Measurements from ENCODE around the gene CLDN8. TPM values are rescaled to one million over a fixed set of nuclear protein-coding genes. Genes with fewer than 3 reads are reported as not detected.

CLDN8 gene
- total RNA-seq, 3 donors from 2014 or later, result 14.5 to 61.9 (median 35.8) TPM

DNA sequence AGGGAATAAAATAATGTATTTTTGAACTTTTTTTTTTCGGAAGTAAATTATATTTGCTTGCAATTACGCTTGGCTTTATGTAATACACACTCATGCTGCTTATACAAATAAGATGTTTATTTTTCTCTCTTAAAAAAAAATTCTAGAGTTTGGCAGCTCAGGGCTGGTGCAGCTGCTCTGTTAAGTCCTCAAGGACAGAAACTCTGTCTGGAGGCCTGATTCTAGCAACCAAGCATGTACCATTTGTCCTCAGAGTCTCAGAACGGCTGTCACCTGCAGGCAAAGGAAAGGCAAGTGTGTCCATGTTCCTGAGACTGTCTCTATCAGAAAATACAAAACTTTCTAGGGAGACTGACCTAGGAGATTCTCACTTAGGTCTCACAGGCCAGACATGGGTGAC is 26.1 kb downstream of the CLDN8 start:
- Histone ChIP-seq H3K4me3 (no peak overlapping the region), H3K9me3 (no peaks in the 10 kb centered on the region), H3K36me3 (ENCODE audit: low read depth) (no peaks in the 10 kb centered on the region), H3K4me1 (ENCODE audit: low read depth) (no peaks in the 10 kb centered on the region)
- DNase-seq (no peak), ATAC-seq (no peak)
- intact Hi-C loops (cut with DNase I, micrococcal nuclease), result no loop called here
- TF ChIP-seq, protein P1, sequence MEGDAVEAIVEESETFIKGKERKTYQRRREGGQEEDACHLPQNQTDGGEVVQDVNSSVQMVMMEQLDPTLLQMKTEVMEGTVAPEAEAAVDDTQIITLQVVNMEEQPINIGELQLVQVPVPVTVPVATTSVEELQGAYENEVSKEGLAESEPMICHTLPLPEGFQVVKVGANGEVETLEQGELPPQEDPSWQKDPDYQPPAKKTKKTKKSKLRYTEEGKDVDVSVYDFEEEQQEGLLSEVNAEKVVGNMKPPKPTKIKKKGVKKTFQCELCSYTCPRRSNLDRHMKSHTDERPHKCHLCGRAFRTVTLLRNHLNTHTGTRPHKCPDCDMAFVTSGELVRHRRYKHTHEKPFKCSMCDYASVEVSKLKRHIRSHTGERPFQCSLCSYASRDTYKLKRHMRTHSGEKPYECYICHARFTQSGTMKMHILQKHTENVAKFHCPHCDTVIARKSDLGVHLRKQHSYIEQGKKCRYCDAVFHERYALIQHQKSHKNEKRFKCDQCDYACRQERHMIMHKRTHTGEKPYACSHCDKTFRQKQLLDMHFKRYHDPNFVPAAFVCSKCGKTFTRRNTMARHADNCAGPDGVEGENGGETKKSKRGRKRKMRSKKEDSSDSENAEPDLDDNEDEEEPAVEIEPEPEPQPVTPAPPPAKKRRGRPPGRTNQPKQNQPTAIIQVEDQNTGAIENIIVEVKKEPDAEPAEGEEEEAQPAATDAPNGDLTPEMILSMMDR (IDR thresholded peaks at IDR 0.05), result no peak

DNA sequence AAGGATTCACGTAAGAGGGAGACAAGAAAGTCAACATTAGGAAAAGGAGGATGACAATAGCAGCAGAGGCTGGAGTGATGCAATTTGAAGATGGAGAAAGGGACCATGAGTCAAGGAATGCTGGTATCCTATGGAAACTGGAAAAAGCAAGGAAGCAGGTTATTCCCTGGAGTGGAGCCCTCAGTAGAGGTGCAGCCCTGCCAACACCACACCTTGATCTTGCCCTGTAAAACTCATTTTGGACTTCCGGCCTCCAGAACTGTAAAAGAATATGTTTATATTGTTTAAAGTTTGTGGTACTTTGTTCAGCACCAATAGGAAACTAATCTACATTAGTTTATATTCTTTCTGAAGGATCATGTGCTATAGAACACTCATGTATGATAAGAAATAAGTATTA is 29.7 kb downstream of the CLDN8 start:
- H3K36me3 ChIP-seq (ENCODE audit: low read depth), result no peaks in the 10 kb centered on the region
- TF ChIP-seq, protein P1 (IDR thresholded peaks at IDR 0.05), result no peak
- peak in 1 of 3 donors; percentile 45 for DNase-seq
- ATAC-seq, result peak; percentile 90
- H3K4me3 ChIP-seq, result no peak overlapping the region
- no peaks in the 10 kb centered on the region for H3K4me1 ChIP-seq (ENCODE audit: low read depth)
- intact Hi-C loops (cut with DNase I, micrococcal nuclease), result no loop called here
- H3K9me3 ChIP-seq, result no peaks in the 10 kb centered on the region

- Histone ChIP-seq H3K4me3 (no peak overlapping the region), H3K9me3 (no peaks in the 10 kb centered on the region), H3K4me1 (ENCODE audit: low read depth) (no peaks in the 10 kb centered on the region), H3K36me3 (ENCODE audit: low read depth) (no peaks in the 10 kb centered on the region)
- TF ChIP-seq, protein P1 (IDR thresholded peaks at IDR 0.05), result no peak
- intact Hi-C loops (cut with DNase I, micrococcal nuclease), result no loop called here
- DNase-seq (no peak), ATAC-seq (no peak)
Observed at GRCh38 chr21:30168086-30168485, 47.8 kb downstream of the CLDN8 start.

DNA sequence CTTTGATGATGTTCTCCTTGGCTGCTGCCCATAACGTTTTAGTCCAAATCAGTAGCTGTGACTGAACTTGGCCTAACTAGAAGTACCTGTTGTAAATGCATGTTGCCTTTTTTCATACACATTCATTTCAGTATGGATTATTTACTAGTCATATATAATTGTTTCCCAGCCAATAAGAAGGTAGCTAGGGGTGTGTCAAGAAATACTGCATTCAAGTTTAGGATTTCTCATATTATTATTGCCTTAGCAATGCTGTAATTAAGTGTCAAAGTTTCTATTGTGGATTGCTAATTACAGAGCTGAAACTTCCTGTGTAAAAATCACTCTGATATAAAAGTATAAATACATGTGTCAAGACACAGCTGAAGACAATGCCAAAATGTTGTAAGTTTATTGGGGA is 49.2 kb downstream of the CLDN8 start, which contains the start of gene CLDN17:
Gene CLDN17, minus strand, starts transcription at position 101 of the 400 bp plus-strand sequence. CDS start 188 bp downstream, outside the sequence.
- intact Hi-C loops (cut with DNase I, micrococcal nuclease), result no loop called here
- no peak for DNase-seq

DNA sequence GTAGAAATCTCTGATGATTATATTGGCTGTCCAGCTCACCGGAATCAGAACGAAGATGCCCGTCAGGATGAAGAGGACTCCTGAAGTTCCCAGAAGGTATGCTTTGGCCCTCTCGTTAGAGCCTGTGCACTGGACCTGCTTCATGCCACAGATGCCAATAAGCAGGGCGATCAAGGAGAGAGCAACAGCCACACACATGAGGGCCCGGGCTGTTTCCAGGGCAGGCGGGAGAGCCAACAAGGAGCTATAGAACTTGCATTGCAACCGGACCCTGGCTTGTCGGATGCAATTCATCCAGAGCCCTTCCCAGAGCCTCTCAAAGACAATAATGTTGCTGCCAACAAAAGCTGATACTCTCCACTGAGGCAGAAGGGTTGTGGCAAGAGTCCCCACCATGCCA is 49.7 kb downstream of the CLDN8 start:
- intact Hi-C loops (cut with DNase I, micrococcal nuclease), result no loop called here
- H3K4me1 ChIP-seq (ENCODE audit: low read depth), result no peaks in the 10 kb centered on the region
- DNase-seq, result no peak

More for the DNA sequence above, 49.2 kb downstream of the CLDN8 start, which contains the start of gene CLDN17:
- H3K36me3 ChIP-seq (ENCODE audit: low read depth), result no peaks in the 10 kb centered on the region
- no peak within 1 kb of the TSS for H3K4me3 ChIP-seq
- TF ChIP-seq, protein P1 (IDR thresholded peaks at IDR 0.05), result no peak
- no peaks in the 10 kb centered on the region for H3K4me1 ChIP-seq (ENCODE audit: low read depth)
- no peaks in the 10 kb centered on the region for H3K9me3 ChIP-seq
- no peak for ATAC-seq

More for the DNA sequence above, 49.7 kb downstream of the CLDN8 start:
- no peak for ATAC-seq
- TF ChIP-seq, protein P1 (IDR thresholded peaks at IDR 0.05), result no peak
- Histone ChIP-seq H3K9me3 (no peaks in the 10 kb centered on the region), H3K4me3 (no peak overlapping the region), H3K36me3 (ENCODE audit: low read depth) (no peaks in the 10 kb centered on the region)
